Inflammatory macrophage treated with lipopolysaccharide for 1 hour (primary cell): Measurements from ENCODE around the gene DISC1.

Experiments
- DNase-seq, 2 donors: peaks; one replicate each; pipeline ENCODE4 v3.0.0-alpha.2; 2020 to 2022

Gene DISC1

GRCh38 chr1:231827337-231828105 lies 200.9 kb downstream of the DISC1 start:
- no peak for DNase-seq

DNA sequence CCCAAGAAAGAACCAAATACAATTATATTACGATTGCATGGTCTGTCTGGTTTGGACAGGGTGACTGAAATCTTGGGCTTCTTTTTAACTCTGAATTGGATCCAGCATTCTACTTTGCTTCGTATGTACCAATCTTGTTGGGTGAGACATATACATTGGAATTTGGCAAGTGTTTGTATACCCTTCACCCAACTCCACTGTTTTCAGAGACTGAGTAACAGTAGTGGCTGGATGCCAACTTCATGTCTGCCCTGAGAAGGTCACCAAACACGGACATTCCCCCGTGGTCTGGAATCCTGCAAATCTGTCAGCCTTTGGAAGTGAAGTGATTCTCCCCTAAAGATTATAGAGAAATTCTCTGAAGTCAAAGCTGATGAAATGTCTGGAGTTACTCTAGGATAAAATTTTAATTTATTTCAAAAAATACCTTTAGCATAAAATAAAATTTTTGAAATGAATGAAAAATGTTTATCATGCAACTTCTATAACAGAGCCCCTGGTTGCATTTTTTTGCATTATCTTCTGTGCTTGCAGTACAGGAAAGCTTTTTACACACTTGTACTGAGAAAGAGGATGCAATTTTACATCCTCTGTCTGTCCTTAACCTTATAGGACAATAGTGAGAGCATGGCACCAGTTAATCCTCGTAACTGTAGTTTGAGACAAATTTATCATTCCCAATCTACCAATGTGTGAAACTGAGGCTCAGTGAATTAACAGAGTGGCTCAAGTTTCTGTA lies 201.8 kb downstream of the DISC1 start:
- DNase-seq, result no peak

- no peak for DNase-seq
Observed at GRCh38 chr1:231829332-231829731, 202.7 kb downstream of the DISC1 start.

GRCh38 chr1:231836227-231836893 lies 209.8 kb downstream of the DISC1 start:
- DNase-seq, result no peak

- DNase-seq, result no peak
Observed at GRCh38 chr1:231838521-231838920, 211.9 kb downstream of the DISC1 start.

DNA sequence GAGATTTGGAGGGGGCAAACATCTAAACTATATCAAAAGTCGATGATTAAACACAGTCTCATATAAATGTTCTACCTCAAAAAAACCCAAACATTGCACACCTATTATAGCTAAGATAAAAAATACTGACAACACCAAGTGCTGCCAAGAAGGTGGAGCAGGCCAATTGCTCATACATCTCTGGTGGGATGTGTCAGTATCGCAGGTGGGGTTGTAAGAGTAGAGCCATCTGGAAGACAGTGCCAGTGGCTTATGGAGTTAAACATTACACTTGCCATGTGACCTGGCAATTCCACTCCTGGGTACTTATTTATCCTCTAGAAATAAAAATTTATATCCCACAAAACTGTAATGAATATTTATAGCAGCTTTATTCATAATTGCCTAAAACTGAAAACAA lies 213.4 kb downstream of the DISC1 start:
- DNase-seq, result no peak

DNA sequence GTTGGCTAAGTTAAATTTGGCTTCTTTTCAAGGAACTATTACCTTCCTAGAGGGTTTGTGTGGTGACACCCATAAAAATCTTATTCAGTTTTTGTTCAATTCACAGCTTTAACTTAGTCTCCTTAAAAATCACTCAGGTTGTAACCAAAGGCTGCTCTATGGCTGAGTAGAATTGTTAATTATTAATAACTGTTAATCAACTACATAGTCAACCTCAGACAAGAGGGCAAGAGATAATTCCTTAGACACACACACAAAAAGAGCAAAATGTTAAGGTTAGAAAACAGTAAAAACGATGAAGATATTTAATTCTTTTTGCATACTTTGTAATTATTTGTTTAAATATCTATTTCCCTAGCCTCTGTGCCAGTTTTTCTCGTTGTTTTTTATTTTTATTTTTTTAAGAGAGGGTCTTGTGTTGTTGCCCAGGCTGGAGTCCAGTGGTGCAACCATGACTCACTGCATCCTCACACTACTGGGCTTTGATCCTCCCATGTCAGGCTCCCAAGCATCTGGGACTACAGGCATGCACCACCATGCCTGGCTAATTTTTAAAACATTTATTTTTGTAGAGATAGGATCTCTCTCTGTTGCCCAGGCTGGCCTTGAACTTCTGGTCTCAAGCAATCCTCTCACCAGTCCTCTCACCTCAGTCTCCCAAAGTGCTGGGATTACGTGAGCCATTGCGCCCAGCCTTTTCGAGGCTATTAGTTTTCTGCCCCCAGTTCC lies 215.2 kb downstream of the DISC1 start:
- no peak for DNase-seq

DNA sequence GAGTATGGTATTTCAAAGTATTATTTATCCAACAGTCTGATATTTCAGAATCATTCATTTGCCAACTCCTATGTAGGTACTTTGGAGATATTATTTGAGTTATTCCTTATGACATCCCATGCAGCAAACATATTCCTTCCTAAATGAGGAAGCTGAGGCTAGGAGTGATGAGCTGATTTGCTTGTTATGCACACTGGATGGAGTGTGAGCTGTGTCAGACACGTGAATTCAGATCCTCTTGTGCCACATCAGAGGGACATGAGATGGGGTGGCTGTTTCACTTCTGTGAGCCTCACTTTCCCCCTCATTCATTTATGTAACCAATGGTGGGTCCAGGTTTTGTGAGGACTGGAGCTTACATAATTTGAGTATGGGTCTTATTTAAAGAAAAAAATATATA lies 215.9 kb downstream of the DISC1 start:
- DNase-seq, result peak in 1 of 2 donors; percentile 10

DNA sequence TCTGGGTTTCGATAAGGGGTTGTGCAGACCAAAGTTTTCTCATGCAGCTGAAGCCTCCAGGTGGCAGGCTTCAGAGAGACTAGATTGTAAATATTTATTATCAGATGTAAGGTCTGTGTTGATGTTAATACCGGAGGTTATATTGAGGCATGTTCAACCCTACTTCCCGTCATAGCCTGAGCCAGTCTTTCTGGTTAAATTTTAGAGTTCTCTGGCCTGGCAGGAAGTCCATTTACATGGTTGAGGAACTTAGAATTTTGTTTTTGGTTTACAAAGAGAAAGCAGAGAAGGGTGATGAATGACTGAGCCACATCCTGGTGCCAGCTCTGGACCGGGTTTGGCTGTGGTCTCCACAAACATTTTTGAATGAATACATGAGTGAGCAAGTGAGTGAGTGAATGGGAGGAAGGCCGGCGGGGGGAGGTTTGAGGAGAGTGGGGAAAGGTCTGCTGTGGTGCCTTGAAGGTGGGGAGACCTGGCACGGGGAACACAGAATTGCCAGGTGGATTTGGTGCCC lies 218.5 kb downstream of the DISC1 start:
- peak in 1 of 2 donors; percentile 15 for DNase-seq

DNA sequence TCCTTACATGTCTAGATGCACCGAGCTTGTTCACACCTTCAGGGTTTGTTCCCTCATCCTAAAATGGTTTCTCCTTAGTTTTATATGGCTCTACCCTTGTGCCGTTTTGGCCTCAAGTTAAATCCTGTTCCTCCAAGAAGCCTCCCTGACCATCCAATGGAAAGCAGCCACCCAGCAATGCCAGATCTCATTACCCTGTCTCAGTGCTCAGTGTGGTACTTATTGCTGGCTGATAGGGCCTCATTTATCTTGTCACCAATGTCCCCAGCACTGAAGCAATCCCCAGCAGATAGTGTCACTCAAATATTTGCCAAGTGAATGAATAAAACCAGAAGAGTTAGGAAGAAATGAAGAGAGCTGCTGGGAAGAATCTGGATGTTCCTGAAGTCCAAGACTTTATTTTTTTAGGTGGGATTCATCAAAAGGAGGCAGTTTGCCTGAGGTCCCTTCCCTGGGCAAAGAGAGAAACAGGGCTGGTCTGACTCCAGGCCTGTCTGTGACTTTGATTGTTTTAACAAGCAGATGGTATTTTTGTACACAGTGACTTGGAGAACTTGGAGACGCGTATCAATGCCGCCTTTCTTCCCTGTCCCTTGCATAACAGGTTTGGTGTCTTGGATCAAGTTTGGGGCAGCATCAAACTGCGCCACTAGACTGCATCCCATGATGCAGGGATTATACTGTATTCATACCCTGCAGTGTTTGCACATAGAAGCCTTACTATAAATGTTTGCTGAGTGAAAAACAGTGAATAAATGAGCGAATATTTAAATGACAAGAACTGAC lies 221.2 kb downstream of the DISC1 start:
- DNase-seq, result no peak

DNA sequence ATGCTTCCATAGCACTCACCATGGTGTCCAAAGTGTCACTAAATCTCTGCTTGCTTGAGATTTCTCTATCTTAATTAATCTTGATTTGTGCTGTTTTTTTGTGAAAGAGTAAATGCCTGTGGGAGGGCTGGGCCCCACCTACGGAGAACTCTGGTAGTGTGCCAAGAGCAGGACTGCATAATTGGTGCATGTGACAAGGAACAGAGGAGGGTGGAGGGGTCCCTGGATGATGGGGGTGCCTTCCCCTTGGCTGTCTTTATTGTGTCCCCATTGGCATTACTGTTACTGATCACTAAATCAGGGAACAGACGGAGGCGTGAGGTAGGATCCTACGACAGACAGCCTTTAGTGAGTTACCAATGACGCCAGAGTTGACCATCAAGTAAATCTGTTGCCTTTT lies 223.4 kb downstream of the DISC1 start:
- no peak for DNase-seq

GRCh38 chr1:231850786-231851185 lies 224.2 kb downstream of the DISC1 start:
- no peak for DNase-seq

GRCh38 chr1:231853588-231854207 lies 227.1 kb downstream of the DISC1 start:
- no peak for DNase-seq

- peak; percentile 13 to 33 for DNase-seq
Observed at GRCh38 chr1:231855361-231855760, 228.8 kb downstream of the DISC1 start.

DNA sequence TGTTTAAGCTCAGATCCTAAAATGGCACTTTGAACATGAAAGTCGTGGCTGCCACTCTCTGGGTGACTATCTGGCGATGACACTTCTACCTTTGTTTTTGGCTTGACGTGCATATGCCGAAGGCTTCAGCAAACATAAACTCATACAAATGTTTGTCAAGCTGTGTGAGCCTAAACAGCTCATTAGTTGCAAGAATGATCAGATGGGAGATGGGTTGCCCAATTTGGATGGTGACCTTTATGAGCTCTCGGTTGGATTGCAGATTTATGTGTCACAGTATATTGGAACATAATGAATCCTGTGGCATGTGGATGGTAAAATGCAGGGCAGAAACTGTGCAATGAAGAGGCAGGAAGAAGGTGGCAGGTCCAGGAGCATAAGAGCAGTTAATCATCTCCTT lies 229.3 kb downstream of the DISC1 start:
- peak in 1 of 2 donors; percentile 33 for DNase-seq

- no peak for DNase-seq
Observed at GRCh38 chr1:231856426-231856825, 229.8 kb downstream of the DISC1 start.

DNA sequence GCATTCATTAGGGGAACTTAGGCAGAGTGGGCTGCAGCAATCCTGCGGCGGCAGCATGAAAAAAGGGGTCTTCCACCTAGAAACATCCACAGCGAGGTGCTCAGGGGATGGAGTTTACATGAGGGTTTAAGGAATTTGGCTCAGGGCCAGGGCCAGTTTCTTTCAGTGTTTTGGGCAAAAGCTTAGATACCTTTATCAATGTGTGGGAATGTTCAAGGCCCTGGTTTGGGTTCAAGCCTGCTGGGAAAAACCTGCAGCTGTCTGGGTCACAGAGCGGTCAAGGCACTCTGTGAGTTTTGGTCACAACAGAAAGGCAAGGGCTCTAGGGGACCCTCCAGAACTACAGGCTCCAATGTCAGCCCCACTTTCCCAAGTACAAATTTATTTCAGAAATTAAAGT lies 230.3 kb downstream of the DISC1 start:
- no peak for DNase-seq

- no peak for DNase-seq
Observed at GRCh38 chr1:231857609-231858135, 231.1 kb downstream of the DISC1 start.

DNA sequence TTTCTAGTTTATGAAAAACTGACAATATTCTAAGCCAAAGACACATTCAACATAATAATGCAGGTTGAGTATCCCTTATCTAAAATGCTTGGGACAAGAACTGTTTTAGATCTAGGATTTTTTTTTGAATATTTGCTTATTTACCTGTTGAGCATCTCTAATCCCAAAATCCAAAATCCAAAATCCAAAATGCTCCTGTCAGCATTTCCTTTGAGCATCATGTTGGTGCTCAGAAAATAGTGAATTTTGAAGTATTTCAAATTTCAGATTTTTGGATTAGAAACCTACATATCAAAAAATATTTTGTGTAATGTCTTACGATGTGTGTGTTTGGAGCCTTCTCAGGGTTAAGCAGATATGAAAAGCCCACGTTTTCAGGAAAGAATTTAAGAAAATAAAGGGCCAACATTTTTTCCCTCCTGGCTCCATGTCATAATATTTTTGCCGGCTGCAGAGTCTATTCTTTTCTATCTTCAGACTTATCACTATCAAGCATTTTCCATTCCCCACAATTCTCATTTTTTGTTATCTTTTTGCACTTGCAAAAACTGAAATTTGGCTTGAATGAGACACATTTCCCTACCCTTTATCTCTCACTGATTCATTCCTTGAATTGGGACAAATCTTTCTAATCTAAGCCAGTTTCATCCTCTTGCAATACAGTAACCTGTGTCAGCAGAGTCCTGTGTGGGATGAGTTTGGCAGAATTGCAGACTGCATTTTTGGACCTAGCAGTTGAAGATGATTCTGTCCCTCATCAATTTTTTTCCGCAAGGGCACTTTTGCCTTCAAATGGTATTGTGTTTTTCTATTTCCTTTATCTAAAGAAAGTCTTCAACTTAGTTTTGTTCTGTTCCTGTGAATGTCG lies 233.9 kb downstream of the DISC1 start:
- DNase-seq, result no peak
